ENCODE measurements around the gene MCUR1. TPM values are rescaled to one million over a fixed set of nuclear protein-coding genes. Genes with fewer than 3 reads are reported as not detected.

Gene MCUR1
- total RNA-seq, 1 experiment from 2014 or later = 64.8 TPM

GRCh38 chr6:13807696-13808095 is 6.7 kb downstream of the MCUR1 start:
- Mint-ChIP-seq H3K4me1 (ENCODE audit: low read depth, unreplicated experiment) (peaks cover 21% of the 10 kb centered on the region), H3K9me3 (ENCODE audit: unreplicated experiment) (no peaks in the 10 kb centered on the region), H3K27ac (ENCODE audit: unreplicated experiment) (no peak overlapping the region), H3K27me3 (ENCODE audit: insufficient read depth, unreplicated experiment) (no peaks in the 10 kb centered on the region), H3K4me3 (ENCODE audit: unreplicated experiment) (no peak overlapping the region), H3K36me3 (ENCODE audit: insufficient read depth, unreplicated experiment) (peaks cover 73% of the 10 kb centered on the region)
- ChIA-PET CTCF (no interaction called here), POLR2A (no interaction called here)
- DNase-seq = no peak
- Histone ChIP-seq H3K4me1 (peaks cover 14% of the 10 kb centered on the region), H3K27me3 (replicated peaks; ENCODE audit: control insufficient read depth, insufficient read depth, low read length) (no peaks in the 10 kb centered on the region), H3K9me3 (no peaks in the 10 kb centered on the region), H3K36me3 (ENCODE audit: control insufficient read depth, insufficient read depth, low read length) (no peaks in the 10 kb centered on the region), H3K4me3 (ENCODE audit: low read depth, low read length) (no peak overlapping the region)
- BruUV-seq (replicated peaks) = no TSS peak
- no peak for TF ChIP-seq CTCF (IDR thresholded peaks at IDR 0.05; ENCODE audit: insufficient read depth in 1 of 2, low read depth in 1 of 2, low read length in 1 of 2, severe bottlenecking in 1 of 2, unreplicated experiment in 1 of 2)
- intact Hi-C loops (cut with micrococcal nuclease; ENCODE audit: unreplicated experiment) = no loop called here

- ChIA-PET POLR2A (no interaction called here), CTCF (no interaction called here)
- H3K27ac Mint-ChIP-seq (ENCODE audit: unreplicated experiment) = no peak overlapping the region
- no peak for TF ChIP-seq CTCF (IDR thresholded peaks at IDR 0.05; ENCODE audit: insufficient read depth in 1 of 2, low read depth in 1 of 2, low read length in 1 of 2, severe bottlenecking in 1 of 2, unreplicated experiment in 1 of 2)
- H3K4me3 ChIP-seq (ENCODE audit: low read depth, low read length) = no peak overlapping the region
- H3K36me3 Mint-ChIP-seq (ENCODE audit: insufficient read depth, unreplicated experiment) = peaks cover 67% of the 10 kb centered on the region
- H3K4me1 ChIP-seq = peaks cover 5% of the 10 kb centered on the region; the same call in 1 of the 2 replicates
- no peaks in the 10 kb centered on the region; the same call in 1 of the 2 replicates for H3K36me3 ChIP-seq (ENCODE audit: control insufficient read depth, insufficient read depth, low read length)
- no peak overlapping the region for H3K4me3 Mint-ChIP-seq (ENCODE audit: unreplicated experiment)
- intact Hi-C loops (cut with micrococcal nuclease; ENCODE audit: unreplicated experiment) = no loop called here
- no peaks in the 10 kb centered on the region for H3K9me3 ChIP-seq
- no peaks in the 10 kb centered on the region for H3K4me1 Mint-ChIP-seq (ENCODE audit: low read depth, unreplicated experiment)
- no TSS peak for BruUV-seq (replicated peaks)
- DNase-seq = no peak
- no peaks in the 10 kb centered on the region for H3K9me3 Mint-ChIP-seq (ENCODE audit: unreplicated experiment)
- no peaks in the 10 kb centered on the region for H3K27me3 Mint-ChIP-seq (ENCODE audit: insufficient read depth, unreplicated experiment)
- no peaks in the 10 kb centered on the region for H3K27me3 ChIP-seq (replicated peaks; ENCODE audit: control insufficient read depth, insufficient read depth, low read length)
Measured at GRCh38 chr6:13803581-13803980, 10.8 kb downstream of the MCUR1 start.

GRCh38 chr6:13800615-13801014 is 13.7 kb downstream of the MCUR1 start:
- Mint-ChIP-seq H3K4me1 (ENCODE audit: low read depth, unreplicated experiment) (peaks cover 1% of the 10 kb centered on the region), H3K36me3 (ENCODE audit: insufficient read depth, unreplicated experiment) (peaks cover 65% of the 10 kb centered on the region), H3K27ac (ENCODE audit: unreplicated experiment) (no peak overlapping the region), H3K4me3 (ENCODE audit: unreplicated experiment) (no peak overlapping the region), H3K9me3 (ENCODE audit: unreplicated experiment) (no peaks in the 10 kb centered on the region), H3K27me3 (ENCODE audit: insufficient read depth, unreplicated experiment) (no peaks in the 10 kb centered on the region)
- DNase-seq = no peak
- H3K36me3 ChIP-seq (ENCODE audit: control insufficient read depth, insufficient read depth, low read length) = no peaks in the 10 kb centered on the region; the same call in 1 of the 2 replicates
- ChIA-PET POLR2A (no interaction called here), CTCF (no interaction called here)
- no TSS peak for BruUV-seq (replicated peaks)
- no peaks in the 10 kb centered on the region for H3K9me3 ChIP-seq
- H3K4me1 ChIP-seq = peaks cover 8% of the 10 kb centered on the region; the same call in 1 of the 2 replicates
- TF ChIP-seq CTCF (IDR thresholded peaks at IDR 0.05; ENCODE audit: insufficient read depth in 1 of 2, low read depth in 1 of 2, low read length in 1 of 2, severe bottlenecking in 1 of 2, unreplicated experiment in 1 of 2) = no peak
- no peaks in the 10 kb centered on the region for H3K27me3 ChIP-seq (replicated peaks; ENCODE audit: control insufficient read depth, insufficient read depth, low read length)
- H3K4me3 ChIP-seq (ENCODE audit: low read depth, low read length) = no peak overlapping the region
- intact Hi-C loops (cut with micrococcal nuclease; ENCODE audit: unreplicated experiment) = no loop called here

Data from Caco-2 (cell line).